ENCODE data around the gene SLC25A26.

- TF ChIP-seq CTCF (IDR thresholded peaks at IDR 0.05) (peak; percentile 68 to 90 (median 86)), POLR2A (IDR thresholded peaks at IDR 0.05) (no peak), EP300 (IDR thresholded peaks at IDR 0.05) (no peak)
Observed at GRCh38 chr3:66407611-66408218, 186.9 kb downstream of the SLC25A26 start.

All from sigmoid colon (tissue), 4 donors.